ENCODE measurements around the gene DCTD. TPM values are rescaled to one million over a fixed set of nuclear protein-coding genes. Genes with fewer than 3 reads are reported as not detected.

Gene DCTD
- total RNA-seq, 4 donors from 2014 or later: 35.8 to 69.4 (median 60.1) TPM

DNA sequence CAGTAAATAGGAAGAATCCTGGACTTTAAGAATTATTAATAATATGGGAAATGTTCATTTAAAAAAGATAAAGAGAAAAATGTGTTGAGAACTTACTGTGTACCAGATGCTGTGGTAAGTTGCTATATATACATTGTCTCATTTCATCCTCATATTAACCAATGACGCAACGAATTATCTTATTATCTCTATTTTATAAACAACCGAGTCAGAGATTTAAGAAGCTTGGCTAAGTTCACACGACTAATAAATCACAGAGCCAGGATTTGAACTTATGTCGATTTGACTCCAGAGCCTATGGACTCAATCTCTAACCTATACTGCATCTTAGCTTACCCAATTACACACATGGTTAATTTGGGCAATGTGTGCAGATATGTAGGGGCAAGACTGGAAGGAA, 15.5 kb upstream of the DCTD start:
- Histone ChIP-seq H3K27me3 (no peaks in the 10 kb centered on the region), H3K27ac (no peak overlapping the region), H3K9me3 (no peaks in the 10 kb centered on the region), H3K36me3 (no peaks in the 10 kb centered on the region), H3K4me1 (no peaks in the 10 kb centered on the region), H3K4me3 (no peak overlapping the region)
- ATAC-seq: no peak
- TF ChIP-seq POLR2A (IDR thresholded peaks at IDR 0.05): no peak
- TF ChIP-seq EP300 (IDR thresholded peaks at IDR 0.05): no peak
- no peak for TF ChIP-seq POLR2AphosphoS5 (IDR thresholded peaks at IDR 0.05)
- TF ChIP-seq, protein P1, sequence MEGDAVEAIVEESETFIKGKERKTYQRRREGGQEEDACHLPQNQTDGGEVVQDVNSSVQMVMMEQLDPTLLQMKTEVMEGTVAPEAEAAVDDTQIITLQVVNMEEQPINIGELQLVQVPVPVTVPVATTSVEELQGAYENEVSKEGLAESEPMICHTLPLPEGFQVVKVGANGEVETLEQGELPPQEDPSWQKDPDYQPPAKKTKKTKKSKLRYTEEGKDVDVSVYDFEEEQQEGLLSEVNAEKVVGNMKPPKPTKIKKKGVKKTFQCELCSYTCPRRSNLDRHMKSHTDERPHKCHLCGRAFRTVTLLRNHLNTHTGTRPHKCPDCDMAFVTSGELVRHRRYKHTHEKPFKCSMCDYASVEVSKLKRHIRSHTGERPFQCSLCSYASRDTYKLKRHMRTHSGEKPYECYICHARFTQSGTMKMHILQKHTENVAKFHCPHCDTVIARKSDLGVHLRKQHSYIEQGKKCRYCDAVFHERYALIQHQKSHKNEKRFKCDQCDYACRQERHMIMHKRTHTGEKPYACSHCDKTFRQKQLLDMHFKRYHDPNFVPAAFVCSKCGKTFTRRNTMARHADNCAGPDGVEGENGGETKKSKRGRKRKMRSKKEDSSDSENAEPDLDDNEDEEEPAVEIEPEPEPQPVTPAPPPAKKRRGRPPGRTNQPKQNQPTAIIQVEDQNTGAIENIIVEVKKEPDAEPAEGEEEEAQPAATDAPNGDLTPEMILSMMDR (IDR thresholded peaks at IDR 0.05): no peak
- 51 to 56% methylated on average over 5 of the region's 5 CpGs for WGBS, 2 donors (ENCODE audit: low coverage in 1 of 2)

GRCh38 chr4:182931691-182932345, 14.6 kb upstream of the DCTD start:
- TF ChIP-seq POLR2AphosphoS5 (IDR thresholded peaks at IDR 0.05): no peak
- no peak for TF ChIP-seq EP300 (IDR thresholded peaks at IDR 0.05)
- TF ChIP-seq, protein P1 (IDR thresholded peaks at IDR 0.05): no peak
- no peak for TF ChIP-seq POLR2A (IDR thresholded peaks at IDR 0.05)
- Histone ChIP-seq H3K4me1 (no peaks in the 10 kb centered on the region), H3K27me3 (no peaks in the 10 kb centered on the region), H3K9me3 (no peaks in the 10 kb centered on the region), H3K36me3 (no peaks in the 10 kb centered on the region), H3K4me3 (no peak overlapping the region), H3K27ac (no peak overlapping the region)
- no peak for ATAC-seq
- WGBS, 2 donors (ENCODE audit: low coverage in 1 of 2): 72 to 91% methylated on average over 5 of the region's 5 CpGs

GRCh38 chr4:182930889-182931288, 13.7 kb upstream of the DCTD start:
- H3K9me3 ChIP-seq: no peaks in the 10 kb centered on the region
- WGBS, 2 donors (ENCODE audit: low coverage in 1 of 2): 76 to 88% methylated on average over 6 of the region's 6 CpGs
- H3K4me3 ChIP-seq: no peak overlapping the region
- no peak for ATAC-seq
- H3K27ac ChIP-seq: no peak overlapping the region
- no peak for TF ChIP-seq POLR2AphosphoS5 (IDR thresholded peaks at IDR 0.05)
- TF ChIP-seq EP300 (IDR thresholded peaks at IDR 0.05): no peak
- TF ChIP-seq, protein P1 (IDR thresholded peaks at IDR 0.05): no peak
- no peak for TF ChIP-seq POLR2A (IDR thresholded peaks at IDR 0.05)
- no peaks in the 10 kb centered on the region for H3K27me3 ChIP-seq
- no peaks in the 10 kb centered on the region for H3K36me3 ChIP-seq
- H3K4me1 ChIP-seq: no peaks in the 10 kb centered on the region

GRCh38 chr4:182929296-182929695, 12.1 kb upstream of the DCTD start:
- H3K4me3 ChIP-seq: no peak overlapping the region
- TF ChIP-seq, protein P1 (IDR thresholded peaks at IDR 0.05): no peak
- no peak for TF ChIP-seq POLR2A (IDR thresholded peaks at IDR 0.05)
- TF ChIP-seq POLR2AphosphoS5 (IDR thresholded peaks at IDR 0.05): no peak
- peak; percentile 73 for ATAC-seq
- H3K9me3 ChIP-seq: no peaks in the 10 kb centered on the region
- peak overlapping the region in 2 of 4 donors; percentile 21 to 49 for H3K27ac ChIP-seq
- 44% methylated on average over 2 of the region's 3 CpGs; no CpG with 5 or more reads in 1 of the 2 donors for WGBS, 2 donors (ENCODE audit: low coverage in 1 of 2)
- no peaks in the 10 kb centered on the region for H3K27me3 ChIP-seq
- peaks cover 0 to 2% (median 0%) of the 10 kb centered on the region in 3 donors for H3K4me1 ChIP-seq
- no peaks in the 10 kb centered on the region for H3K36me3 ChIP-seq

DNA sequence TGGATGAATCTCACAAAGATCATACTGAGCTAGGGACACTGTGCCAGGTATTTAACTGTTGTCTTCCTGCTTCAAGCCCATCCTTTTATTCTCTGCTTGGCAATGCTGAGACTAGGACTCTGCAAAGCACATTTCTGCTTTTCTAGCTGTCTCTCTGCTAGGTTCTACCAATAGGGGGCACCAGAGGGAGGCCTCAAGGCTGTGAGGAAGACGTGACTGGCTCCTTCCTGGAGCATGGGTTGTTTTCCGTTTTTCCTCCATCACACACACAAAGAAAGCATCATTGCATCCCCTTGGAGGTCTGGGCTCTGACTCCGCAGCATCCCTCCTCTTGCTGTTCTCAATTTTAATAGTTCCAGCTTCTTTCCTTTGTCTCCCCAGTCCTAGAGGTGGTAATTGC, 10.9 kb upstream of the DCTD start:
- no peaks in the 10 kb centered on the region for H3K9me3 ChIP-seq
- WGBS, 2 donors (ENCODE audit: low coverage in 1 of 2): 61 to 64% methylated on average over 3 of the region's 3 CpGs
- H3K36me3 ChIP-seq: no peaks in the 10 kb centered on the region
- H3K27me3 ChIP-seq: no peaks in the 10 kb centered on the region
- no peak for ATAC-seq
- TF ChIP-seq POLR2AphosphoS5 (IDR thresholded peaks at IDR 0.05) (no peak), POLR2A (IDR thresholded peaks at IDR 0.05) (no peak), EP300 (IDR thresholded peaks at IDR 0.05) (no peak)
- TF ChIP-seq, protein P1 (IDR thresholded peaks at IDR 0.05): no peak
- H3K4me3 ChIP-seq: no peak overlapping the region
- H3K4me1 ChIP-seq: peaks cover 0 to 14% (median 0%) of the 10 kb centered on the region in 3 donors
- no peak overlapping the region for H3K27ac ChIP-seq

Measured in gastroesophageal sphincter (tissue), 4 donors.